HepG2 (cell line): Measurements from ENCODE around the gene ABCC3. TPM values are rescaled to one million over a fixed set of nuclear protein-coding genes. Genes with fewer than 3 reads are reported as not detected.

Experiments
- CBX5 ChIP-seq: sonication (generic); formaldehyde crosslinking; IDR thresholded peaks from 2 replicates; pipeline ENCODE4 v1.4.0; 2020; ENCODE audit warnings: missing genetic modification reagents, borderline replicate concordance
- ELF1 ChIP-seq: sonication (generic); formaldehyde crosslinking; IDR thresholded peaks from 2 replicates; pipeline ENCODE4 v1.4.0; 2020; ENCODE audit warnings: missing genetic modification reagents
- GTF2F1 ChIP-seq: fragments of 150-350 bp; IDR thresholded peaks from 2 replicates; pipeline ENCODE4 v1.6.1; 2014; ENCODE audit warnings: low read length
- KIAA2018 ChIP-seq: sonication (generic); formaldehyde crosslinking; IDR thresholded peaks from 2 replicates; pipeline ENCODE4 v1.5.0; 2020; ENCODE audit warnings: mild to moderate bottlenecking, missing genetic modification reagents, borderline replicate concordance
- KLF13 ChIP-seq: sonication (generic); formaldehyde crosslinking; IDR thresholded peaks from 2 replicates; pipeline ENCODE4 v1.4.0; 2020; ENCODE audit warnings: mild to moderate bottlenecking, missing genetic modification reagents
- MEIS2 ChIP-seq: sonication (generic); formaldehyde crosslinking; IDR thresholded peaks from 2 replicates; pipeline ENCODE4 v1.9.0; 2021; ENCODE audit warnings: mild to moderate bottlenecking, missing genetic modification reagents
- MIXL1 ChIP-seq: IDR thresholded peaks from 2 replicates; pipeline ENCODE4 v1.6.1; 2016
- MLLT10 ChIP-seq: sonication (generic); formaldehyde crosslinking; IDR thresholded peaks from 2 replicates; pipeline ENCODE4 v1.4.0; 2020; ENCODE audit warnings: missing genetic modification reagents
- NFKBIZ ChIP-seq: IDR thresholded peaks from 2 replicates; pipeline ENCODE4 v1.6.1; 2018; ENCODE audit warnings: missing genetic modification reagents, missing compliant biosample characterization
- SP5 ChIP-seq: IDR thresholded peaks from 2 replicates; pipeline ENCODE4 v1.6.1; 2016; ENCODE audit warnings: low read depth, borderline replicate concordance
- SRF ChIP-seq: IDR thresholded peaks from 2 replicates; pipeline ENCODE4 v1.6.1; 2011; ENCODE audit warnings: mild to moderate bottlenecking, low read depth, low read length, moderate library complexity
- TFDP1 ChIP-seq: IDR thresholded peaks from 2 replicates; pipeline ENCODE4 v1.6.1; 2016; ENCODE audit warnings: missing compliant biosample characterization, missing genetic modification reagents, borderline replicate concordance
- TSC22D2 ChIP-seq: sonication (generic); formaldehyde crosslinking; IDR thresholded peaks from 2 replicates; pipeline ENCODE4 v1.5.1; 2020; ENCODE audit warnings: missing genetic modification reagents, mild to moderate bottlenecking, borderline replicate concordance
- ZFP82 ChIP-seq: sonication (generic); formaldehyde crosslinking; IDR thresholded peaks from 2 replicates; pipeline ENCODE4 v1.5.1; 2020; ENCODE audit warnings: mild to moderate bottlenecking, missing genetic modification reagents, borderline replicate concordance
- ZFX ChIP-seq: sonication (generic); formaldehyde crosslinking; IDR thresholded peaks from 2 replicates; pipeline ENCODE4 v1.4.0; 2020; ENCODE audit warnings: mild to moderate bottlenecking, low read depth, missing genetic modification reagents, moderate library complexity
- ZNF441 ChIP-seq: sonication (generic); formaldehyde crosslinking; IDR thresholded peaks from 2 replicates; pipeline ENCODE4 v1.7.0; 2021; ENCODE audit warnings: missing genetic modification reagents, borderline replicate concordance
- ZNF567 ChIP-seq: sonication (generic); formaldehyde crosslinking; IDR thresholded peaks from 2 replicates; pipeline ENCODE4 v1.8.1; 2023; ENCODE audit warnings: mild to moderate bottlenecking, missing genetic modification reagents, borderline replicate concordance
- ZNF572 ChIP-seq: sonication (generic); formaldehyde crosslinking; IDR thresholded peaks from 2 replicates; pipeline ENCODE4 v1.5.1; 2020; ENCODE audit warnings: mild to moderate bottlenecking, missing genetic modification reagents
- ZNF740 ChIP-seq: sonication (generic); formaldehyde crosslinking; IDR thresholded peaks from 2 replicates; pipeline ENCODE4 v1.4.0; 2020; ENCODE audit warnings: missing genetic modification reagents
- polyA plus RNA-seq, 8 experiments: library from polyadenylated mRNA; depleted of rRNA in 3 of 8; stranded (reverse) in 7 of 8; unstranded in 1 of 8; fragments of >200 nt; fragmentation: Illumina TruSeq in 4 of 8; extraction: Trizol in 4 of 8; gene quantifications; 2 replicates each; pipeline versions ENCODE4 v1.2.1 to v1.2.3, GENCODE V29; 2011 to 2016; ENCODE audit warnings: low read depth in 4 of 8, missing spikeins in 1 of 8, mixed read lengths in 1 of 8; ENCODE audit not compliant: insufficient read depth in 1 of 8
- total RNA-seq, 5 experiments: library from RNA; depleted of rRNA; stranded (reverse); fragments of >200 nt; fragmentation: Illumina TruSeq; extraction: Trizol; gene quantifications; 2 replicates each; pipeline ENCODE4 v1.2.3, GENCODE V29; 2016; ENCODE audit warnings: low read depth in 1 of 5

ABCC3 gene
- total and polyA plus RNA-seq, 2 of the 13 experiments (the other 11 are each of a cell fraction or from before 2014, with no cell fraction given), result 25.2 to 50.7 TPM

- TF ChIP-seq KIAA2018 (CRISPR knock-in tag), result no peak
- no peak for TF ChIP-seq NFKBIZ (CRISPR knock-in tag)
- TF ChIP-seq ZNF567 (CRISPR knock-in tag), result no peak
- TF ChIP-seq TSC22D2 (CRISPR knock-in tag), result no peak
- TF ChIP-seq KLF13 (CRISPR knock-in tag), result no peak
- 0 out of 2 replicates have a peak, but pooled peaks have one; percentile 31 for TF ChIP-seq TFDP1 (CRISPR knock-in tag)
- TF ChIP-seq ELF1 (CRISPR knock-in tag), result no peak
- peak; percentile 34; the same call in 1 of the 2 replicates for TF ChIP-seq ZFX
- no peak for TF ChIP-seq ZNF740 (CRISPR knock-in tag)
- no peak for TF ChIP-seq SRF
- TF ChIP-seq ZFP82, result no peak
- TF ChIP-seq ZNF572, result no peak
- TF ChIP-seq MIXL1 (CRISPR knock-in tag), result no peak
- peak; percentile 57; the same call in 1 of the 2 replicates for TF ChIP-seq SP5 (CRISPR knock-in tag)
- no peak for TF ChIP-seq MEIS2 (CRISPR knock-in tag)
- no peak for TF ChIP-seq ZNF441 (CRISPR knock-in tag)
- no peak for TF ChIP-seq GTF2F1
- no peak for TF ChIP-seq MLLT10
- TF ChIP-seq CBX5, result no peak
These were observed 8.3 kb downstream of the ABCC3 start (continued) for GRCh38 chr17:50642722-50643656.
